Measurements from ENCODE around the gene SLC6A16. TPM values are rescaled to one million over a fixed set of nuclear protein-coding genes. Genes with fewer than 3 reads are reported as not detected.

The SLC6A16 gene
- total RNA-seq, 1 experiment from 2014 or later, result 0.12 TPM

DNA sequence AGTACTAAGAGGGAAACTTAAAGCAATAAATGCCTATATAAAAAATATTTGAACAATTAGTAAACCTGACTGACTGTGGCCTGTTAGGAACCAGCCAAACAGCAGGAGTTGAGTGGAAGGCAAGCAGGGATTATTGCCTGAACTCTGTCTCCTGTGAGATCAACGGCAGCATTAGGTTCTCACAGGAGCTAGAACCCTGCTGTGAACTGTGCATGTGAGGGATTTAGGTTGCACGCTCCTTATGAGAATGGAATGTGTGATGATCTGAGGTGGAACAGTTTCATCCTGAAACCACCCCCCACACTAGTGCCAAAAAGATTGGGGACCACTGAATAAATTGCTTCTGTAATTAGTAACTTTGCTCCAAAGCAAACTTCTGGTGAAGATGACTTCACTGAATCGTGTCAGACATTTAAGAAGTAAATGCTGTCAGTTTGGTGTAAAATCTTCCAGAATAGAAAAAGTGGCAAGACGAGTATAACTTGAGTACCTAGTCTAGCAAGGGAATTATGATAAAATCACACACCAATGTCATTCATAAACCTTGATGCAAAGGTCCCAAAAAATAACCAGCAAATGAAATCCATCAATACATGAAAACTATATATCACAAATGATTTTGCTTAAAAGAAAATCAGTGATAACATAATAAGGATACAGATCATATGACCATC is 53.8 kb downstream of the SLC6A16 start:
- DNase-seq (ENCODE audit: low read depth), result no peak

DNA sequence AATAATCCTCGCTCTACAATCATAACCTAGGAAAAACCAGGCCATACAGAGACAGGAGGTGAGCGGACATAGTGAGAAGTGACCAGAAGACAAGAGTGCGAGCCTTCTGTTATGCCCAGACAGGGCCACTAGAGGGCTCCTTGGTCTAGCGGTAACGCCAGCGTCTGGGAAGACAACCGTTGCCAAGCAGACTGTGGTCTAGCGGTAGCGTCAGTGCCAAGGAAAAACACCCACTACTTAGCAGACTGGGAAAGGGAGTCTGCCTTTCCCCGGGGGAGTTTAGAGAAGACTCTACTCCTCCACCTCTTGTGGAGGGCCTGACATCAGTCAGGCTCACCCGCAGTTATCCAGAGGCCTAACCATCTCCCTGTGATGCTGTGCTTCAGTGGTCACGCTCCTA is 58.6 kb downstream of the SLC6A16 start:
- DNase-seq (ENCODE audit: low read depth), result peak; percentile 66

DNA sequence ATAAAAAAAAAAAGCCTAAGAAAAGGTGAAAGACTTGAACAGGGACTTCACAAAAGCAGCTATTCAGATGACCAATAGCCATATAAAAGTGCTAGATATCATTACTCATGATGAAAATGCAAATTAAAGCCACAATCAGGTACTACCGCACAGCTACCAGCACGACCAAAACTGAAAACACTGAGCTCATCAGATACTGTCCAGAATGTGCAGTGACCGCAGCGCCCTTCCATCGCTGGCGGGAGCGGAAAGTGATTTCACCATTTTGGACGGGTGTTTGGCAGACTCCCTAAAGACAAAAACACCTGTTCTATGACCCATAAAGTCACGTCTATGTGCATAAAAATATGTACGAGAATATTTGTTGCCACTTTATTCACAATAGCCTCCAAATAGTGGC is 60.7 kb downstream of the SLC6A16 start:
- DNase-seq (ENCODE audit: low read depth), result peak; percentile 13

DNA sequence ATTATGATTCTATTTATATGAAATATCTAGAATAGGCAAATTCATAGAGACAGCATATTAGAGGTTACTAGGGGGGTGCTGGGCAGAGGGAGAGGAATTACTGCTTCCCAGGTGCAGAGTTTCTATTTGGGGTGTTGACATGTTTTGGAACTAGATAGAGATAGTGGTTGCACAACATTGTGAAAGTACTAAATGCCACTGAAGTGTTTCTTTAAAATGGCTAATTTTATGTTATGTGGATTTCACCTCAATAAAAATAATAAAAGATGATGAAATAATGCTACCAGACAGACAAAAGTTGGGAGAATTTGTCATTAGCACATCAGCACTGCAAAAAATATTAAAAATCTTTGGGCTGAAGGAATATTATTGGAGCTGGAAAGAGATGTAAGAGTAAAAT is 63.4 kb downstream of the SLC6A16 start:
- DNase-seq (ENCODE audit: low read depth), result no peak

DNA sequence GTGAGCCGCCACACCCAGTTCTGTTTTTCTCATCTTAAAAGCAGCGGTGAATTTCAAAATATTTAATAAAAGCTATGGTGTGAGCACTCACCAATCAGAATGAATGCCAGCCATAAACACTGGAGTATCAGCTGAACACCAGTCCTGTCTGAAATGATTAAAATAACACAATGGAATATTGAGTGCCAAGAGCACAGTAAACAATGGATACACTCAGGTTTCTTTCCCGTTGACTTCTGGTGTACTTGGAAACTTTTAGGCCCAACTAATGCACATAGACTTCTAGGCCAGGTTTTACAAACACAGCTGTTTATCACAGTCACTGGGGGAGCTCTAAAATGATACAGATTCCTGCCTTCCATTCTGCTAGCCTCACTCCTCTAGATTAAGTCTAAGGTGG is 68.3 kb downstream of the SLC6A16 start:
- DNase-seq (ENCODE audit: low read depth), result no peak

DNA sequence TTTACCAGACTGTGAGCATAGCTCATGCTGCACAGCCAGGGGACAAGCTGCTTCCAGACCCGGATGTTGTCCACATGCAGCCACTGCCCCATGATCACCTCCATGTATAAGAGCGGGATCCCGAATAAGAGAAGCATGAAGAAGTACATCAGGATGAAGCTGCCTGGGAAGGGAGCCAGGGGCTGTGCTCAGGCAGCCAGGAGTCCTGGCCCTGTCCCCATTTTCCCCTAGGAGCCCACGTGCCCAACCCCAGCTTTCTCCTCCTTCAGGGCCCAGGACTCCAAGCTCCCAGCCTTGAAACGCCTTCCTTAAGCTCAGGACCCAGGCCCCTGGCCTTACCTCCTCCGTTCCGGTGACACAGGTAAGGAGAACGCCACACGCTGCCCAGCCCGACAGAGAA is 69.3 kb downstream of the SLC6A16 start:
- no peak for DNase-seq (ENCODE audit: low read depth)

DNA sequence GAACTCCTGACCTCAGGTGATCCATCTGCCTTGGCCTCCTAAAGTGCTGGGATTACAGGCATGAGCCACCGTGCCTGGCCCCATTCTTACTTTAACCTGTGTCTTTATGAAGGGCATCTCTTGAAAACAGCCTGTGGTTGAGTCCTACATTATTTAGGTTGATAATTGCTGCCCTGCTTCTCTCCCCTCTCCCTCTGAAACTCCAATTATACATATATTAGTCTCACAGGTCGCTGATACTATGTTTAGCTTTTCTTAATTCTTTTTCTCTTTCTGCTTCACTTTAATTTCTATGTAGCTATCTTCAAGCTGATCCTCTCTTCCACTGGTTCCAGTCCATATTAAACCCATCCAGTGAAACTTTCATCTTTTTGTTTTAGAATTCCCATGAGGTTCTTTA is 75.1 kb downstream of the SLC6A16 start:
- DNase-seq (ENCODE audit: low read depth), result no peak

DNA sequence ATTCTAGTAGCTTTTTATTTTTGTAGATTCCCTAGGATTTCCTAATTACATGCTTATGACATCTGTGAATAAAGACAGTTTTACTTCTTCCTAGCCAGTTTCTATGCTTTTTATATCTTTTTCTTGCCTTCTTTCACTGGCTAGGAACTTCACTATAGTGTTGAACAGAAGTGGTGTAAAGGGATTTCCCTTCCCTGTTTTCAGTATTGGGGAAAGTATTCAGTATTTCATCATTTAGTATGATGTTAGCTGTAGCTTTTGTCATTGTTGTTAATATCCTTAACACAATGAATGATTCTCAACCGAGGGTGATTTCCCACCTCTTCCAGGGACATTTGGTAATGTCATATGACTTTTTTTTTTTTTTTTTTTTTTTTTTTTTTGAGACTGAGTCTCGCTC is 77.3 kb downstream of the SLC6A16 start:
- DNase-seq (ENCODE audit: low read depth), result no peak

DNA sequence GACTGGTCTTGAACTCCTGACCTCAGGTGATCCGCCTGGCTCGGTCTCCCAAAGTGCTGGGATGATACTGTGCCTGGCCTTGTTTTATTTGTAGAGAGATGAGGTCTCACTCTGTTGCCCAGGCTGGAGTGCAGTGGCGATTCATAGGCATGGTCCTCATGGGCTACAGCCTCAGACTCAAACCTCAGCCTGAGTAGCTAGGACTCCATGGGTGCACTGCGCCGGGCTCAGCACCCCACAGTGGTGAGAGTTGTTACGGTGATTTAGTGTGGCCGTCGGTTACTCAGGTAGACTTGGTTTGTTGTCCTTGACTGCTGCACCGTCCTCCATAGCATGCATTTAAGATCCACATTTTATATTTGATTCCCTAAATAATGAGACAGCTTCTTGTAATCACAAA is 80.7 kb downstream of the SLC6A16 start:
- DNase-seq (ENCODE audit: low read depth), result no peak

DNA sequence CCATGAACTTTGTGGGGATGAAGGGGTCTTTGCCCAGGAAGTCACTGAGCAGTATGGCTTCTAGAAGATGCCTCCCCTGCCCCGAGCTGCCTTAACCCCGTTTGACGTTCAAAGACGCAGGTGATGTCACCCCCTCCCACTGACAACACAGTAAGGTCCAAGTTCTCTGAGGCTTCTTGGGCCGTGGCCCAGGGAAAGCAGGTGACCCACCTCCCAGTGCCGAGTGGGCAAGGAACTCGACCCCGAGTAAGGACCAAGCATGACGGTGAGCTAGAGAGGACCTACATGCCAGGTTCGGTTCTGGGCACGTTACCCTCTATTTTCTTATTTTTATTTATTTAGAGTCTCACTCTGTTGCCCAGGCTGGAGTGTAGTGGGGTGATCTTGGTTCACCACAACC is 81.3 kb downstream of the SLC6A16 start:
- DNase-seq (ENCODE audit: low read depth), result no peak

DNA sequence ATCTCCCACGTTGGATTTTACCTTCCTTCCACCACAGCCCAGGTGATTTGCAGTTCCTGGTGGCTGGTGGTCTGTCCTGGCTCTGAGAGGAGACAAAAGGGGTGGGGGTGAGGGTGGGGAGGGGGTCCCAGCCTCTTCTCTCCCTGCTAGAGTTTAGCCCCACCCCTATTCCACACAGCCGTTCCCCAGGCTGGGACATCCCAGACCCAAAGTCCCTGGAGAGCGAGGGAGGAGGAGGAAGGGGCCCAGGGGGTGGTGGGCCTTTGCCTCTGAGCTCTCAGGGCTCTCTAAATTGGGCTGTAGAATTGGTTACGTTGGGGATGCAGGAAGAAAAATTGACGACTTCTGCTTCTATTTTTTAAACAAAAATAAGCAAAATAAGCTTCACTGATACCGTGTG is 81.9 kb downstream of the SLC6A16 start:
- DNase-seq (ENCODE audit: low read depth), result no peak

DNA sequence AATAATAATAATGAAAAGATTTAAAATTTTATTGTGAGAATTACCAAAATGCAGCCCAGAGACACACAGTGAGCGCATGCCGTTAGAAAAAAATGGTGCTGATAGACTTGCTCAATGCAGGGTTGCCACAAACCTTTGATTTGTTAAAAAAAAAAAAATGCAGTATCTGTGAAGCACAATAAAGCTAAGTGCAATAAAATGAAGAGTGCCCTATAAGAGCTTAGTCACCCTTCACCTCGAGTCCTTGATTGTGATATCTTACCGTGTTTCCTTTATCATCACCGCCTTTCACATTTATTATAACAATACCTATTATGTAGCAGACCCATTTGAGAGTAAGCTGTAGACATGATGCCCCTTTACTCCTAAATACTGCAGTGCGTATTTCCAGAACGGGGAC is 83.2 kb downstream of the SLC6A16 start:
- no peak for DNase-seq (ENCODE audit: low read depth)

Other genes starting within 250 kb of the SLC6A16 start
- gene SNRNP70, start 239.7 kb downstream of the SLC6A16 start, total RNA-seq (2014; rRNA removed; shearing (Covaris generic)), result 111 and 119 TPM in 2 replicates
- gene LIN7B, start 210.8 kb downstream of the SLC6A16 start, total RNA-seq (2014; rRNA removed; shearing (Covaris generic)), result 6.0 and 14.6 TPM in 2 replicates
- gene C19orf73, start 206.0 kb downstream of the SLC6A16 start, total RNA-seq (2014; rRNA removed; shearing (Covaris generic)), result 4.4 and 5.3 TPM in 2 replicates
- 8.3 and 10.4 TPM in 2 replicates for gene PPFIA3, start 205.6 kb downstream of the SLC6A16 start, total RNA-seq (2014; rRNA removed; shearing (Covaris generic))
- under 0.01 TPM in 1 of 2 replicates, not detected in the other for gene HRC, start 169.8 kb downstream of the SLC6A16 start, total RNA-seq (2014; rRNA removed; shearing (Covaris generic))
- gene TRPM4, start 167.4 kb downstream of the SLC6A16 start, total RNA-seq (2014; rRNA removed; shearing (Covaris generic)), result 8.3 and 9.7 TPM in 2 replicates
- gene CD37, start 10.2 kb upstream of the SLC6A16 start, total RNA-seq (2014; rRNA removed; shearing (Covaris generic)), result not detected in 2 replicates
- 34.2 and 36.4 TPM in 2 replicates for gene TEAD2, start 37.2 kb upstream of the SLC6A16 start, total RNA-seq (2014; rRNA removed; shearing (Covaris generic))
- gene DKKL1, start 38.7 kb upstream of the SLC6A16 start, total RNA-seq (2014; rRNA removed; shearing (Covaris generic)), result 0.24 and 0.59 TPM in 2 replicates
- not detected in 2 replicates for gene KASH5, start 63.1 kb upstream of the SLC6A16 start, total RNA-seq (2014; rRNA removed; shearing (Covaris generic))
- not detected in 2 replicates for gene PTH2, start 98.2 kb upstream of the SLC6A16 start, total RNA-seq (2014; rRNA removed; shearing (Covaris generic))
- not detected in 2 replicates for gene GFY, start 100.2 kb upstream of the SLC6A16 start, total RNA-seq (2014; rRNA removed; shearing (Covaris generic))
- gene SLC17A7, start 116.3 kb upstream of the SLC6A16 start, total RNA-seq (2014; rRNA removed; shearing (Covaris generic)), result 0.84 and 1.9 TPM in 2 replicates
- gene PIH1D1, start 126.6 kb upstream of the SLC6A16 start, total RNA-seq (2014; rRNA removed; shearing (Covaris generic)), result 176 and 221 TPM in 2 replicates
- gene ALDH16A1, start 128.0 kb upstream of the SLC6A16 start, total RNA-seq (2014; rRNA removed; shearing (Covaris generic)), result 12.9 and 20.3 TPM in 2 replicates
- gene FLT3LG, start 149.0 kb upstream of the SLC6A16 start, total RNA-seq (2014; rRNA removed; shearing (Covaris generic)), result 8.0 and 12.7 TPM in 2 replicates
- 2,557 and 2,630 TPM in 2 replicates for gene RPL13A, start 162.4 kb upstream of the SLC6A16 start, total RNA-seq (2014; rRNA removed; shearing (Covaris generic))
- gene RPS11, start 171.2 kb upstream of the SLC6A16 start, total RNA-seq (2014; rRNA removed; shearing (Covaris generic)), result 4,830 and 4,921 TPM in 2 replicates
- 14.7 and 22.9 TPM in 2 replicates for gene FCGRT, start 187.5 kb upstream of the SLC6A16 start, total RNA-seq (2014; rRNA removed; shearing (Covaris generic))
- gene RCN3, start 202.8 kb upstream of the SLC6A16 start, total RNA-seq (2014; rRNA removed; shearing (Covaris generic)), result 145 and 157 TPM in 2 replicates